ENCODE measurements around the gene WBP2.

Gene WBP2

DNA sequence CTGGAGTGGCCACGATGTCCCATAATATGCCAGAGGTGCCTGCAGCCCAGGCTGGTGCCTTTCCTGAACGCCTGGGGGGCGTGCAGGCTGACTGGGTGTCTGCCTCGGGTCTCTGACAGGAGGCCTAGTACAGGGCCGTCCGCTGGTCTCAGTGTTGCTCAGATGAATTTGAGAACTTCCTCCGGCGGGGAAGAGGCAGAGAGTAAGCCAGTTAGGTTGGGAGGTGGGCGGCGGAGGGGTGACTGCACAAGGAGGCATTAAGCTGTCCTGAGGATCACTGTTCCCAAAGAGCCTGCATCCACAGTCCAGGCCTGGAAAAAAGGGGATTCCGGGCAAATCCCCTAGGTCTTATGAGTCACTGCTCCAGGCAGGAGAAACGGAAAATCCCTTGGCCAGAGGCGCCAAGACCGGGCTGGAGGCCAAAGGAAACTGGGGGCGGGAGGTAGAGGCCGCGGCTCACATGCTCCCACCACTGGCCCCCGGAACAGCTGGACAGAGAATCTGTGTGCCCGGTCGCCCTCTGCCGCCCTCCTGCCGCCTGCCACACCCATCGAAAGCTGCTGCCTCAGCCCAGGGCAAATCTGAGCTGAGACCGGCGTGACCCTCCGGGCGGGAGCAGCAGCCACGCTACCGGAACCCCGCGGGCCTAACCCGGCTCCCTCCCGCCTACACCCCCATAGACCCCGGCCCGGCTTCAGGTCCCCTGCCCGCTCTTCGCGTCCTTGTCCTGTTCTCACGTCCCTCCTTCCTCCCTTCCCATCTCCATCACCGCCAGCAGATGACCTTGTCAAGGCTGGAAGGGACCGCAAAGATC, 22.0 kb upstream of the WBP2 start:
- Histone ChIP-seq H3K4me1 (ENCODE audit: control insufficient read depth, insufficient read depth, low read length) (peaks cover 4% of the 10 kb centered on the region), H3K9me3 (ENCODE audit: control insufficient read depth, insufficient read depth, low read depth, low read length) (no peaks in the 10 kb centered on the region), H3K4me3 (ENCODE audit: low read depth, low read length) (peak overlapping the region; percentile 15), H3K27ac (ENCODE audit: extremely low read depth, low read depth, low read length) (peak overlapping the region; percentile 61; the same call in 1 of the 2 replicates), H3K36me3 (ENCODE audit: control insufficient read depth in 2 of 2, insufficient read depth in 1 of 2, low read length in 2 of 2) (peaks cover 0 to 4% of the 10 kb centered on the region in 2 experiments; a peak in 1 of 3 replicates)
- ChIA-PET CTCF (interaction anchor here (0.5 to 7.6 kb wide), 11 partner anchors 9 to 883 kb away, joined by 3 to 84 read pairs (median 6); partner anchors contain the start of genes GALK1, TRIM65 and WBP2), POLR2A (interaction anchor here (0.6 to 5.1 kb wide), 6 partner anchors 10 to 27 kb away, joined by 3 to 34 read pairs (median 6); partner anchors contain the start of genes MRPL38 and WBP2)
- TF ChIP-seq SP7 (tag by site-specific recombination; IDR thresholded peaks at IDR 0.05) (peak; percentile 68), ZNF133 (tag by site-specific recombination; IDR thresholded peaks at IDR 0.05) (no peak), PBX3 (CRISPR knock-in tag; IDR thresholded peaks at IDR 0.05) (no peak; the same call in 1 of the 2 replicates), ZNF335 (tag by site-specific recombination; conservative IDR thresholded peaks at IDR 0.05) (peak; percentile 56), WT1 (tag by site-specific recombination; IDR thresholded peaks at IDR 0.05) (0 out of 2 replicates have a peak, but pooled peaks have one; percentile 28), ZBTB17 (tag by site-specific recombination; IDR thresholded peaks at IDR 0.05) (peak; percentile 58; the same call in 1 of the 2 replicates), ZNF529 (tag by site-specific recombination; IDR thresholded peaks at IDR 0.05; ENCODE audit: insufficient replicate concordance) (no peak), KLF8 (tag by site-specific recombination; IDR thresholded peaks at IDR 0.05) (peak; percentile 50; the same call in 1 of the 2 replicates), ZNF366 (tag by site-specific recombination; conservative IDR thresholded peaks at IDR 0.05) (peak; percentile 43; the same call in 1 of the 2 replicates), ZNF2 (tag by site-specific recombination; IDR thresholded peaks at IDR 0.05) (0 out of 2 replicates have a peak, but pooled peaks have one; percentile 32), MZF1 (tag by site-specific recombination; IDR thresholded peaks at IDR 0.05; ENCODE audit: borderline replicate concordance) (peak; percentile 96), ZBTB8A (tag by site-specific recombination; IDR thresholded peaks at IDR 0.05) (peak; percentile 87), ZNF404 (tag by site-specific recombination; IDR thresholded peaks at IDR 0.05) (no peak), ZNF341 (tag by site-specific recombination; IDR thresholded peaks at IDR 0.05; ENCODE audit: low read depth) (peak; percentile 39), SP2 (tag by site-specific recombination; IDR thresholded peaks at IDR 0.05) (peak; percentile 58), PATZ1 (tag by site-specific recombination; IDR thresholded peaks at IDR 0.05) (peak; percentile 70; the same call in 1 of the 2 replicates), EGR2 (tag by site-specific recombination; IDR thresholded peaks at IDR 0.05; ENCODE audit: low read depth) (peak; percentile 80), ZNF354C (tag by site-specific recombination; IDR thresholded peaks at IDR 0.05; ENCODE audit: borderline replicate concordance, low read depth) (no peak), ZNF600 (tag by site-specific recombination; IDR thresholded peaks at IDR 0.05) (peak; percentile 45; the same call in 1 of the 2 replicates), ZFHX2 (tag by site-specific recombination; conservative IDR thresholded peaks at IDR 0.05) (peak; percentile 84), ZNF629 (tag by site-specific recombination; IDR thresholded peaks at IDR 0.05) (0 out of 2 replicates have a peak, but pooled peaks have one; percentile 43), KLF9 (tag by site-specific recombination; IDR thresholded peaks at IDR 0.05; ENCODE audit: low read depth) (0 out of 2 replicates have a peak, but pooled peaks have one; percentile 12), ZNF223 (tag by site-specific recombination; IDR thresholded peaks at IDR 0.05) (no peak), ZBTB7A (tag by site-specific recombination; IDR thresholded peaks at IDR 0.05; ENCODE audit: low read depth) (0 out of 2 replicates have a peak, but pooled peaks have one; percentile 56)
- TF ChIP-seq, protein P1, sequence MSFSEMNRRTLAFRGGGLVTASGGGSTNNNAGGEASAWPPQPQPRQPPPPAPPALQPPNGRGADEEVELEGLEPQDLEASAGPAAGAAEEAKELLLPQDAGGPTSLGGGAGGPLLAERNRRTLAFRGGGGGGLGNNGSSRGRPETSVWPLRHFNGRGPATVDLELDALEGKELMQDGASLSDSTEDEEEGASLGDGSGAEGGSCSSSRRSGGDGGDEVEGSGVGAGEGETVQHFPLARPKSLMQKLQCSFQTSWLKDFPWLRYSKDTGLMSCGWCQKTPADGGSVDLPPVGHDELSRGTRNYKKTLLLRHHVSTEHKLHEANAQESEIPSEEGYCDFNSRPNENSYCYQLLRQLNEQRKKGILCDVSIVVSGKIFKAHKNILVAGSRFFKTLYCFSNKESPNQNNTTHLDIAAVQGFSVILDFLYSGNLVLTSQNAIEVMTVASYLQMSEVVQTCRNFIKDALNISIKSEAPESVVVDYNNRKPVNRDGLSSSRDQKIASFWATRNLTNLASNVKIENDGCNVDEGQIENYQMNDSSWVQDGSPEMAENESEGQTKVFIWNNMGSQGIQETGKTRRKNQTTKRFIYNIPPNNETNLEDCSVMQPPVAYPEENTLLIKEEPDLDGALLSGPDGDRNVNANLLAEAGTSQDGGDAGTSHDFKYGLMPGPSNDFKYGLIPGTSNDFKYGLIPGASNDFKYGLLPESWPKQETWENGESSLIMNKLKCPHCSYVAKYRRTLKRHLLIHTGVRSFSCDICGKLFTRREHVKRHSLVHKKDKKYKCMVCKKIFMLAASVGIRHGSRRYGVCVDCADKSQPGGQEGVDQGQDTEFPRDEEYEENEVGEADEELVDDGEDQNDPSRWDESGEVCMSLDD (tag by site-specific recombination; IDR thresholded peaks at IDR 0.05) = 0 out of 2 replicates have a peak, but pooled peaks have one; percentile 25
- TF ChIP-seq, protein P2, sequence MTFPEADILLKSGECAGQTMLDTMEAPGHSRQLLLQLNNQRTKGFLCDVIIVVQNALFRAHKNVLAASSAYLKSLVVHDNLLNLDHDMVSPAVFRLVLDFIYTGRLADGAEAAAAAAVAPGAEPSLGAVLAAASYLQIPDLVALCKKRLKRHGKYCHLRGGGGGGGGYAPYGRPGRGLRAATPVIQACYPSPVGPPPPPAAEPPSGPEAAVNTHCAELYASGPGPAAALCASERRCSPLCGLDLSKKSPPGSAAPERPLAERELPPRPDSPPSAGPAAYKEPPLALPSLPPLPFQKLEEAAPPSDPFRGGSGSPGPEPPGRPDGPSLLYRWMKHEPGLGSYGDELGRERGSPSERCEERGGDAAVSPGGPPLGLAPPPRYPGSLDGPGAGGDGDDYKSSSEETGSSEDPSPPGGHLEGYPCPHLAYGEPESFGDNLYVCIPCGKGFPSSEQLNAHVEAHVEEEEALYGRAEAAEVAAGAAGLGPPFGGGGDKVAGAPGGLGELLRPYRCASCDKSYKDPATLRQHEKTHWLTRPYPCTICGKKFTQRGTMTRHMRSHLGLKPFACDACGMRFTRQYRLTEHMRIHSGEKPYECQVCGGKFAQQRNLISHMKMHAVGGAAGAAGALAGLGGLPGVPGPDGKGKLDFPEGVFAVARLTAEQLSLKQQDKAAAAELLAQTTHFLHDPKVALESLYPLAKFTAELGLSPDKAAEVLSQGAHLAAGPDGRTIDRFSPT (tag by site-specific recombination; IDR thresholded peaks at IDR 0.05) = peak; percentile 78
- TF ChIP-seq, protein P3, sequence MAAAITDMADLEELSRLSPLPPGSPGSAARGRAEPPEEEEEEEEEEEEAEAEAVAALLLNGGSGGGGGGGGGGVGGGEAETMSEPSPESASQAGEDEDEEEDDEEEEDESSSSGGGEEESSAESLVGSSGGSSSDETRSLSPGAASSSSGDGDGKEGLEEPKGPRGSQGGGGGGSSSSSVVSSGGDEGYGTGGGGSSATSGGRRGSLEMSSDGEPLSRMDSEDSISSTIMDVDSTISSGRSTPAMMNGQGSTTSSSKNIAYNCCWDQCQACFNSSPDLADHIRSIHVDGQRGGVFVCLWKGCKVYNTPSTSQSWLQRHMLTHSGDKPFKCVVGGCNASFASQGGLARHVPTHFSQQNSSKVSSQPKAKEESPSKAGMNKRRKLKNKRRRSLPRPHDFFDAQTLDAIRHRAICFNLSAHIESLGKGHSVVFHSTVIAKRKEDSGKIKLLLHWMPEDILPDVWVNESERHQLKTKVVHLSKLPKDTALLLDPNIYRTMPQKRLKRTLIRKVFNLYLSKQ (tag by site-specific recombination; IDR thresholded peaks at IDR 0.05; ENCODE audit: borderline replicate concordance) = no peak

All from HEK293 (cell line).